GM21390 (cell line): ENCODE data around the gene ZNF292.
"Not testable (repeated sequence)": the region's sequence is repeated elsewhere in the genome, so short reads cannot be mapped to it uniquely, and the experiment has no call there.

Experiments
- ATAC-seq: cut with Tn5 transposase; IDR thresholded peaks from one replicate; pipeline ENCODE4 v1.9.1; 2021; ENCODE audit not compliant: unreplicated experiment

The ZNF292 gene

DNA sequence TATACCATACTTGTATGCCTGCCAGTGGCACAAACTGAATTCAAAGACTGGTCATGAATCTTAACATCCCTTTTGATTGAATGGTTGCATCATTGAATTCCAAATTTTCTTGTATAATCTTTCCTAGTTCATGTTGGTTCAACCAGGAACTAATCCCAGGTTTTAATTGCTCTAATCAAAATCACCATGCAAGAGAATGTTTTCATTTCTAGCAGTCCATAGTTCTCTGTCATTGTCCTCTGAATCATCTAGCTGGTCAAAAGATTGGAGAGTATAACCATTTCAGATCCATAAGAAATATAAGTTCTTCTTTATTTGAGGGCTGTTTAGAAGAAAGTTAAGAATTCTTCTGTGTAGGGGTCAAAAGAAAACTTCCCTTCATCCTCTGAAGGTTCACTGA is 57.2 kb downstream of the ZNF292 start:
- ATAC-seq: no peak

DNA sequence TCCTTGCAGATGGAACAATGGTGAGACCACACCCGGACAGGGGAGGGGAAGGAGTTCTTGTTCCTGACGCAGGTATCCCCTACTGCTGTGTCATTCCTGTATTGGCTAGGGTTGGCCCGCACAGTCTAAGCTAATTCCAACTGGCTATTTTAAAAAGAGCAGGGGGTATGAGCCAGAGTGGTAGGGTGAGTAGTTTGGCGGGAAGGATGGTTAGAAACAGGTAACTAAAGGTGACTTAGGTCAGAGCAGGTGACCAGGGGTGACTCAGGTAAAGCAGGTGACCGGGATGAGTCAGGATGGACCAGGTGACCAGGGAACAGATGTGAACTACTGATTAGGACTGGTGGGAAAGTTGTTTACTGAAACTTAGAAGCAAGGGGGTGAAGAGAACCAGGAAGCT is 58.0 kb downstream of the ZNF292 start:
- no peak for ATAC-seq

DNA sequence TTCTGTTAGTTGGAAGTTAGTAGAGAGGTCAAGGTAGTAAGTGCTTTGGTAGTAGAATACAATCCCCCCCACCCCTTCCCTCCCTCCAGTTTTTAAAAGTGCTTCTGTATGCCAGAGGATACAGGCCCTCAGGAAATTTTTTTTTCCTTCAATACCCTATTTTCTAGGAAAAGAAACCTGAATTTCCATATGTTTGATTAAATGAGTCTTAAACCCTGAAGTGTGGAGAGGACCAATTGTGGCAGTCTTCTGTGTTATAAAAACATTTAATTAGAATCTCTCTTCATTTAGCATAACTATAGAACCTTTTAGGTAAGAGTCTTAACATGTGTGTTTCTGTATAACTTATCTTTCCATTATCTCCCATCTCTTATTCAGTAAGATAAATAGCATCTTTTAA is 59.5 kb downstream of the ZNF292 start:
- ATAC-seq: no peak

DNA sequence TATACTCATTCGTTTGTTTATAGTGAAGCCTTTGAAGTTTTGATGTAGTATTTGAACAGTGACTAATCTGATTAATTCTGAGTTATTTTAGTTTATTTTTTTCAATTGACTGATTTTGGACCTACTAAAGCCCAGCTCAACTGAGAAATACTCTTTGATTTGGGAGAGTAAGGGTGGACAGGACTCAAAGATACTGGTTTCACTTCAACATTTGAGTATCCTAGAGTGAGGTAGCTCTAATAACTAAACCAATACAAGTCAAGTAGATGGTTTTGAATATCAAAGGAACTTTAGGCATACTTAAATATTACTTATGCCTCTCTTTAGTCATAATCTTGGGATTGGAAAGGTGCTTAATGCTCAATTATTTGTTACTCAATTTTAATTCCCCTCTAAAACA is 65.6 kb downstream of the ZNF292 start:
- no peak for ATAC-seq

DNA sequence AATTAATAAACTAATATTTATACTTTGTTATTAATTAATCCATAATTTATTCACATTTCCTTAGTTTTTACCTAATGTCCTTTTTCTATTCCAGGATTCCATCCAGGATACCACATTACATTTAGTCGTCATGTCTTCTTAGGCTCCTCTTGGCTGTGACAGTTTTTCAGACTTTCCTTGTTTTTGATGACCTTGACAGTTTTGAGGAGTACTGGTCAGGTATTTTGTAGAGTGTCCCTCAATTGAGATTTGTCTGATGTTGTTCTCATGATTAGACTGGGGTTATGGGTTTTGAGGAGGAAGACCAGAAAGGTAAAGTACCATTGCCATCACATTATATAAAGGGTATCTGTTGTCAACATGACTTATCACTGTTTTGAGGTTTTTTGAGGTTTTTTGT is 67.3 kb downstream of the ZNF292 start:
- no peak for ATAC-seq

DNA sequence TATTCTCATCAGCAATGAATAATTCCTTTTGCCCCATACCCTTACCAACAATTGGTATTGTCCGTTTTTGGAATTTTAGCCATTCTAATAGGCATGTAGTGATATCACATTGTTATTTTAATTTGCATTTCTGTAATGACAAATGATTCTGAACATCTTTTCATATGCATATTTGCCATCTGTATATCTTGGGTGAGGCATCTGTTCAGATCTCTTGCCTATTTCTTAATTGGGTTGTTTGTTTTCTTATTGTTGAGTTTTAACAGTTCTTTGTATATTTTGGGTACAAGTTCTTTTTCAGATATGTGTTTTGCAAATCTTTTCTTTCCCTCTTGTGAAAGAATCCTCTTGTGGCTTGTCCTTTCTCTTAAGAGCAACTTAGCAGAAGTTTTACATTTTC is 69.6 kb downstream of the ZNF292 start:
- ATAC-seq: no peak

DNA sequence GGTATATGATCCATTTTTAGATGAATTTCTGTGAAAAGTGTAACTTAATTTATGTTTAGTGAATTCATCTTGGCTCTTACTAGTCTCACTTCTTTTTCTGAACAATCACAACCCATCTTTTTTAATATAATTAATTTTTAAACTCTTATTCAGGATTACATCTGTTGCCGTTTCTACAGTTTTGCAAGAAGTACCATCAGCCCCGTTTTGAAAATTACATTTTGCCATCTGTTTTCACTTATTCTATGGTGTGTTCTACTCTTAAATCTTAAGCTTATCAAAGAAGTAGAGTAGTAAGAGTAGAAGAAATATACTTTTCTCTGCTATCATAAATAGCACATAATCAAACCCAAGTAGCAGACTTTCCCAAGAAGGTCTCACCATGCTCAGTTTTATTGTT is 70.1 kb downstream of the ZNF292 start:
- ATAC-seq: no peak

DNA sequence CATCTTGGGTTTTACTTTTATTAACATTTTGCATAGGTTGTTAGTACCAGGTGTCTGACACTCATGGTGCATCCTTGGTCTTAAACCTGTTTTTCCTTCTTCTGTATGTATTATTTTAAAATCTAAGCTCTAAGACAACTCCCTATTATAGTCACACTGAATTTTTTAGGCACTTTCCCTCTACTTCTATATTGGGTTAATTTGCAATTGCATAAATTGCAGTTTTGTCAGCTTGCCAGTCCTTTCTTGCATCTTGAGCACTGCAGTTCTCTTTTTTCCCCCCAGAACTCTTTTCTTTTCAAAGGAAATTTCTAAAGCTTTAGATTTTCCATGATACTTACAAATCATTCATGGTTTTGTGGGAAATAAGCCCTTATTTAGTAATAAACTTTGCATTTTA is 70.6 kb downstream of the ZNF292 start:
- ATAC-seq: no peak

DNA sequence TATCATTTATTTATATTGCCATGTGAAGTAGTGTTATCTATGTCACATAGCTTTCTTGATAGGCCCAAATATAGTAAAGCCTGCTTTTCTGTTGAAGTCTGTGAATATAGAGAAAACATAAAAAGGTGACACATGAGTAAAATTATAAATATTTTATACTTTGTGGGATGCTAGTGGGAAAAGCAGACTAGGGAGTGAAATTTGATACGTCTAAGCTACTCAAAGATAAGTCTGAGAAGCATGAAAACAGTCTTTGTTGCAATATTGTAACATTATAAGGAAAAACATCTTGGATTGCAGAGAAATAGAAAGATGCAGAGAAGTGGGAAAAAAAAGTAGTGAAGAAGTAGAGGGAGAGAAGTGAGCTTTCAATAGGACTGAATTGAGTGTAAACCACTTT is 75.4 kb downstream of the ZNF292 start:
- no peak for ATAC-seq

DNA sequence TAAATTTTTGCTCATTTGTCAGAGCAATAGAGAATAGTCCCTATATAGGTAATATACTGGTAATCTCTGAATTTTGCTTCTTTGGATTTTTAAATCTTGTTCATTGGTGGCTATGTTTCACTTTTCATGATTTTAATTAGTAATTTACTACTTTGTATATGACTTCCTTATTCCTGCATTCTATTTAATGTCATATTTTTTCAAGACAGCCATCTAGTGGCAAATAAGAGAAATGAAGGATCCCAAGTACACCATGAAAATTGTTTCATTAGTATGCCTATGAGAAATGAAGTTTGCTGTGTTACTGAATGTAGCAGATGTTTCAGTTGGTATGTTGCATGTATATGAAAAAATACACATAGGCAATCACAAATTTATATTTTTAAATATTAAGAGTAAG is 82.4 kb downstream of the ZNF292 start:
- peak; percentile 77 for ATAC-seq

DNA sequence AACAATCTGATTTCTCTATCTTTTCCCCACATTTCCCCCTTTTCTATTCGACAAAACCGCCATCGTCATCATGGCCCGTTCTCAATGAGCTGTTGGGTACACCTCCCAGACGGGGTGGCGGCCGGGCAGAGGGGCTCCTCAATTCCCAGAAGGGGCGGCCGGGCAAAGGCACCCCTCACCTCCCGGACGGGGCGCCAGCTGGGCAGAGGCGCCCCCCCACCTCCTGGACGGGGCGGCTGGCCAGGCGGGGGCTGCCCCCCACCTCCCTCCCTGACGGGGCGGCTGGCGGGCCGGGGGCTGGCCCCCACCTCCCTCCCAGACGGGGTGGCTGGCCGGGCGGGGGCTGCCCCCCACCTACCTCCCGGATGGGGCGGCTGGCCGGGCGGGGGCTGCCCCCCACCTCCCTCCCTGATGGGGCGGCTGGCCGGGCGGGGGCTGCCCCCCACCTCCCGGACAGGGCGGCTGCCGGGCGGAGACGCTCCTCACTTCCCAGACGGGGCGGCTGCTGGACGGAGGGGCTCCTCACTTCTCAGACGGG is 83.8 kb downstream of the ZNF292 start:
- ATAC-seq: not testable (repeated sequence)

DNA sequence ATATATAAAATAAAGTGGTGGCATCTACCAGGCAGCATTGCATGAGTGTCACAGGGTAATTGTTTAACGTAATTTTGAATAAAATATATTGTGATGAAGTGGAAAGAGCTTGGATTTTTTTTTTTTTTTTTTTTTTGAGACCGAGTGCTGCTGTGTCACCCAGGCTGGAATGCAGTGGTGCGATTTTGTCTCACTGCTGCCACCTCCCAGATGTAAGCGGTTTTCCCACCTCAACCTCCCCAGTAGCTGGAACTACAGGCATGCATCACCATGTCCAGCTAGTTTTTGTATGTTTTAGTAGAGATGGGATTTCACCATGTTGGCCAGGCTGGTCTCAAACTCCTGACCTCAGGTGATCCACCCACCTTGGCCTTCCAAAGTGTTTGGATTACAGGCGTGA is 85.9 kb downstream of the ZNF292 start:
- no peak for ATAC-seq

DNA sequence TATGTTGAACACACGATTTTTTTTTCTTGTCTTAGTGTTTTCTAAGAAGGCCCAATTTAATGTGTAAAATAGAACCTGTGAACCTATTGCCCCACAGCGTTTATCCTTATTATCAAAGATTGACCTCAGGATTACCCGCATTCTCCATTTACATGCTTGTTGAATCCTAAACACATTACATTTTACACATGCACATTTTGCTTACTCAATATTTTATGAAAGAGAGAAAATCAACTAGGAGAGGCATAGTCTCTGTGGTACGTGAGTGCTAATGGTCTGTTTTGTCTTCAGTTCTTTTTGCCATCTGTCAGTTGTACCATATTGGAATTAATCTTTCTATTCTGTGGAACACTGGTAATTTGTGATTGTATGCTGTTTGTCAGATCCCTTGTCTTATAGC is 86.9 kb downstream of the ZNF292 start:
- no peak for ATAC-seq

DNA sequence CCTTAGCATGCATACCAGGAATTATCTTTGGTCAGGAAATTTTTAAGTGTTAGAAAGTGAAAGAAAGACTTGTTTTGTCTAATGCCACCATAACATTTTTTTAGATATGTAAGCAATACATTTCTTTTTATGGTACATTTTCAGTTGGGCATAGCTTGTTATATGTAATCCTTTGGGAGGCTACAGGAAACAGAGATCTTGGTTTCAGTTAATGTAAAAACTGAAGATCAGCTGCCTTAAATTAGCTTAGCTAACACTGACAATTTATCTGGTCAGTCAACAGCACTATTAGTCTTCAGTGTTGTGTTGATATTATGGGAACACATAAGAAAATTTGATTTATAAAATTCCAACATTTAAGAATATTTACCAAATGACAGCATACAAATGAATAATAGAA is 88.4 kb downstream of the ZNF292 start:
- no peak for ATAC-seq

DNA sequence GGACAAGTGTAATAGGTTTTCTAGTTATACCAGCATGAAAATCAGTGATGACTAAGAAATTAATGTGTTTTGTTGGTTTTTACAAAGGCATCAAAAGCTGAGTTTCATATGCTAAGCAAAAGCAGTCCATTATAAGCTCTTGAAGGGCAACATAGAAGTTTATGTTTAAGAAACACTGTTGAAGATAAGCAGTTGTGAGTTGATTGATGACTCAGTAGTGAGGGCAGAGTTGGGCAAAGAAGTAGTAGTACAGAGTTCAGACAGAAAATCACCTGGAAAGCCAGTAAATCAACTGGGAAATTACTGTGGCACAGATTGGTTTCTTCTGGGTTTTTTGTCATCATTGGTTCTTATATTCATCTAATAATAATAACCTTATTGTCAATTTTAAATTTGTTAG is 89.0 kb downstream of the ZNF292 start:
- no peak for ATAC-seq

DNA sequence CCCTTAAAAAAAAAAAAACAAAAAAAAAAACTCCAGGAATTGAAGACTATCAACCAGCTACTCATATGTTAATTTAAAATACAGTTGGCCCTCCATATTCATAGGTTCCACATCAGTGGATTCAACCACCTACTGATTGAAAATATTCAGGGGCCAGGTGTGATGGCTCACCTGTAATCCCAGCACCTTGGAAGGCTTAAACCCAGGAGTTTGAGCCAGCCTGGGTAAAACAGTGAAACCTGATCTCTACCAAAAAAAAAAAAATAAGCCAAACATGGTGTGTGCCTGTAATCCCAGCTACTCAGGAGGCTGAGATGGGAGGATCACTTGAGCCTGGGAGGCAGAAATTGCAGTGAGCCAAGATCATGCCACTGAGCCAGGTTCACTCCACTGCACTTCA is 94.7 kb downstream of the ZNF292 start:
- ATAC-seq: no peak

DNA sequence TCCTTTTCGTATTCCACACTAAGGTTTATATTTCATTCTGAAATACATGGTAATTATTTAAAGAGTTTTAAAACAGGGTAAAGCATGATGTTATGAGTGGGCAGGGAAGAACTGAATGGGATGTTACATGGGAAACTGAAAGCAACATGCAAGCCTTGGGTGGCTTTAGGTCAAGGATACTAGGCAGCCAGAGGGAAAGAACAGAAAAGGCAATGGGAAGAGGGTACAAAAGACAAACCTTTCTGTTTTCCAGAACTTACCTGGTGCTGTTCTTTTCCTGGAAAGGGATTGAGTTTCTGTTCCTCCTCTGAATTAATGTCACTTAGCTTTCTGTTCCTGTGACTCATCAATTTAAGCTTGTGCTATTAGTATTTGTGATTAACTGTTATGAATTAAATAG is 95.9 kb downstream of the ZNF292 start:
- ATAC-seq: peak; percentile 45

DNA sequence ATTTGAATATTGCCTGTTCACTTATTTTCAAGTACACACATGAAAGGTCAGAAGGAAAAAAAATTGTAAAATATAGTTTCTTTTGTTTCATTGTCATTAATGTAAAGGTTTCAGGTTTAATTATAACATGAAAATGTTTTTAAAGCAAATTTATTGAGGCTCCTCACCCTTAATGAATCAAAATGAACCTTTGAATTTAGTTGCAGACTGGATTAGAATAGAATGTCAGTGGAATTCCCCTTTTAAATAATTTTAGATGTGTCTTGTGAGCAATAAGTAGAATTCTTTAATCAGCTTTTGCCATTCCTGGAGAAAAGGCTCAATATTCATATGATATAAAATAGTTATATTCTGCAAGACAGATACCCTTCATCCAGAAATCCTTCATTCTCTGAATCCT is 96.4 kb downstream of the ZNF292 start:
- ATAC-seq: no peak

DNA sequence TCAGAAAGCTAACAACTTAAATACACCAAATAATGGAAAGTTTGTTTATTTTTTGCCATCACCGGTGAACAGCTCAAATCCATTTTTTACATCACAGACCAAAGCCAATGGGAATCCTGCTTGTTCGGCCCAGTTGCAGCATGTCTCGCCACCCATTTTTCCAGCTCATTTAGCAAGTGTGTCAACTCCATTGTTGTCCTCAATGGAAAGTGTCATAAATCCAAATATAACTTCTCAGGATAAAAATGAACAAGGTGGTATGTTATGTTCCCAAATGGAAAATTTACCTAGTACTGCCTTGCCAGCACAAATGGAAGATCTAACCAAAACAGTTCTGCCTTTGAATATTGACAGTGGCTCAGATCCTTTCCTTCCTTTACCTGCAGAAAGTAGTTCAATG is 101.7 kb downstream of the ZNF292 start:
- ATAC-seq: no peak

DNA sequence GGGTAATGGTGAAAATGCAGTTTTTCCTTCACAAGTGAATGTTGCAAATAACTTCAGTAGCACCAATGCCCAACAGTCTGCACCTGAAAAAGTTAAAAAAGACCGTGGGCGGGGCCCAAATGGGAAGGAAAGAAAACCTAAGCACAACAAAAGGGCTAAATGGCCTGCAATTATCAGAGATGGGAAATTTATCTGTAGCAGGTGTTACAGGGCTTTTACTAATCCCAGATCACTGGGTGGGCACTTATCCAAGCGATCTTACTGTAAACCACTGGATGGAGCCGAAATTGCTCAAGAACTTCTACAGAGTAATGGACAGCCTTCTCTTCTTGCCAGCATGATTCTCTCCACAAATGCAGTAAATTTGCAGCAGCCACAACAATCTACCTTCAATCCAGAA is 102.2 kb downstream of the ZNF292 start:
- ATAC-seq: no peak

DNA sequence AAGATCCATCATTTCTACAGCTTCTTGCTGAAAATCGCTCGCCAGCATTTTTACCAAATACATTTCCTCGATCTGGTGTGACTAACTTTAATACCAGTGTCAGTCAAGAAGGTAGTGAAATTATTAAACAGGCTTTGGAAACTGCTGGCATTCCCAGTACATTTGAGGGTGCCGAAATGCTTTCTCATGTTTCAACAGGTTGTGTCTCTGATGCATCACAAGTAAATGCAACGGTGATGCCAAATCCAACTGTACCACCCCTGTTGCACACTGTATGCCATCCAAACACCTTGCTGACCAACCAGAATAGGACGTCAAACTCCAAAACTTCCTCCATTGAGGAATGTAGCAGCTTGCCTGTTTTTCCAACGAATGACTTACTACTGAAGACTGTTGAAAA is 102.6 kb downstream of the ZNF292 start:
- no peak for ATAC-seq

DNA sequence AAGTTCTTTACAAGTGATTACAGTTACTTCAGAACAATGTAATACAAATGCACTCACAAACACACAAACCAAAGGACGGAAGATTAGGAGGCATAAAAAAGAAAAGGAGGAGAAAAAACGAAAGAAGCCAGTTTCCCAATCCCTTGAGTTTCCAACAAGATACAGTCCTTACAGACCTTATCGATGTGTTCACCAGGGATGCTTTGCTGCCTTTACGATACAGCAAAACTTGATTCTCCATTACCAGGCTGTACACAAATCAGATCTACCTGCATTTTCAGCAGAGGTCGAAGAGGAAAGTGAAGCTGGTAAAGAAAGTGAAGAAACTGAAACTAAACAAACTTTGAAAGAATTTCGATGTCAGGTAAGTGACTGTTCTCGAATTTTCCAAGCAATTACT is 104.4 kb downstream of the ZNF292 start:
- no peak for ATAC-seq

DNA sequence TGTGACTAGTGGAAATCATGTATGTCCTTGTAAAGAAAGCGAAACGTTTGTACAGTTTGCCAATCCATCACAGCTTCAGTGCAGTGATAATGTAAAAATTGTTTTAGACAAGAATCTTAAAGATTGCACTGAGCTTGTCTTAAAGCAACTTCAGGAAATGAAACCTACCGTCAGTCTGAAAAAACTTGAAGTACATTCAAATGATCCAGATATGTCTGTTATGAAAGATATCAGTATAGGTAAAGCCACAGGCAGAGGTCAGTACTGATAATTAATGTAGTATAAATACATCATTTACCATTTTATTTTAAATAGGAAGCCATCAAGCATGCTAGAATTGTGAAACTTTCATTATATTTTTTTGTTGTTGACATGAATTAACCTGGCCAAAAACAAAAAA is 106.2 kb downstream of the ZNF292 start:
- ATAC-seq: no peak

DNA sequence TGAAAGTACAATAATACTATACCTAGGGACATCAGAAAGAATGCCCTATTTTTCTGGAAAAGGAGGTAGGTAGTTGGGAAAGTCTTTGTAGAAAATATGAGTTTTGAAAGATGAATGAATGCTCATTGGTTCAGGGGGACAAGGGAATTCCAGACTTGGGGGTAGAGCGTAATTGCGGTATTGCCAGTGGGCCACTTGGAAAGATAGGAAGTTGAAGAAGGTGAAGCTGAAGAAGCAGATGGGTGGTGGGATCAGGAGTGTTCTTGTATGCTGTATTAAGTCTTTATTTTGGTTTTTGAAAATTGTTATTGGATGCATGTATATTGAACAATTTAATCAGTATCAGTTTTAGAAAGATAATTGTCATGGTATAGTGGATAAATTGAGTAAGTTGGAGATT is 109.1 kb downstream of the ZNF292 start:
- no peak for ATAC-seq
